DMS 273 (cell line): ENCODE data around the gene SAMD3.
"Not testable (repeated sequence)": the region's sequence is repeated elsewhere in the genome, so short reads cannot be mapped to it uniquely, and the experiment has no call there.

Source experiments
- DNase-seq: peaks from one replicate; lab custom pipeline; 2025; ENCODE audit not compliant: unreplicated experiment; lab: John Stamatoyannopoulos, UW

Gene SAMD3

GRCh38 chr6:130212215-130212874 is 10.4 kb downstream of the SAMD3 start:
- no peak for DNase-seq

- no peak for DNase-seq
These were observed 11.1 kb downstream of the SAMD3 start for GRCh38 chr6:130211691-130212090.

GRCh38 chr6:130207979-130208649 is 14.6 kb downstream of the SAMD3 start:
- no peak for DNase-seq

GRCh38 chr6:130206479-130206878 is 16.3 kb downstream of the SAMD3 start:
- no peak for DNase-seq

- no peak for DNase-seq
These were observed 18.4 kb downstream of the SAMD3 start for GRCh38 chr6:130204322-130204721.

GRCh38 chr6:130203370-130203769 is 19.4 kb downstream of the SAMD3 start:
- no peak for DNase-seq

GRCh38 chr6:130202782-130203181 is 20.0 kb downstream of the SAMD3 start:
- DNase-seq, result no peak

GRCh38 chr6:130200020-130200419 is 22.7 kb downstream of the SAMD3 start:
- no peak for DNase-seq

- no peak for DNase-seq
These were observed 24.2 kb downstream of the SAMD3 start for GRCh38 chr6:130198483-130199035.

- DNase-seq, result not testable (repeated sequence)
These were observed 24.8 kb downstream of the SAMD3 start for GRCh38 chr6:130197816-130198482.

- DNase-seq, result not testable (repeated sequence)
These were observed 28.3 kb downstream of the SAMD3 start for GRCh38 chr6:130194434-130194833.

- no peak for DNase-seq
These were observed 31.8 kb downstream of the SAMD3 start for GRCh38 chr6:130190701-130191690.

GRCh38 chr6:130189531-130190397 is 33.0 kb downstream of the SAMD3 start:
- DNase-seq, result no peak

- DNase-seq, result no peak
These were observed 34.4 kb downstream of the SAMD3 start for GRCh38 chr6:130188207-130188899.

- no peak for DNase-seq
These were observed 35.2 kb downstream of the SAMD3 start for GRCh38 chr6:130187335-130188206.

- DNase-seq, result no peak
These were observed 37.1 kb downstream of the SAMD3 start for GRCh38 chr6:130185658-130186057.

GRCh38 chr6:130183271-130184222 is 39.2 kb downstream of the SAMD3 start:
- no peak for DNase-seq
